ENCODE data around the gene CHCHD4.

Gene CHCHD4

GRCh38 chr3:14124615-14125192 is at the start of gene CHCHD4, which contains the start of gene TMEM43:
Gene CHCHD4, minus strand, starts transcription at chr3:14124870. Its CDS starts 194 bp downstream, at chr3:14124676.
Gene TMEM43, plus strand, starts transcription at chr3:14125052. Its CDS starts 142 bp downstream, at chr3:14125194.
- peak; percentile 89 for DNase-seq

- no peak for DNase-seq
These were observed 47.8 kb upstream of the CHCHD4 start for GRCh38 chr3:14172496-14172895.

GRCh38 chr3:14170531-14171159 is 46.0 kb upstream of the CHCHD4 start:
- no peak for DNase-seq

GRCh38 chr3:14169871-14170270 is 45.2 kb upstream of the CHCHD4 start:
- DNase-seq, result no peak

GRCh38 chr3:14169435-14169834 is 44.8 kb upstream of the CHCHD4 start:
- DNase-seq, result no peak

GRCh38 chr3:14166877-14167603 is 42.4 kb upstream of the CHCHD4 start:
- no peak for DNase-seq

GRCh38 chr3:14162178-14162577 is 37.5 kb upstream of the CHCHD4 start:
- no peak for DNase-seq

GRCh38 chr3:14161282-14161681 is 36.6 kb upstream of the CHCHD4 start:
- no peak for DNase-seq

- no peak for DNase-seq
These were observed 34.8 kb upstream of the CHCHD4 start for GRCh38 chr3:14159426-14159825.

GRCh38 chr3:14158370-14158769 is 33.7 kb upstream of the CHCHD4 start:
- DNase-seq, result no peak

GRCh38 chr3:14157951-14158350 is 33.3 kb upstream of the CHCHD4 start:
- DNase-seq, result no peak

- no peak for DNase-seq
These were observed 32.3 kb upstream of the CHCHD4 start for GRCh38 chr3:14156843-14157561.

- DNase-seq, result no peak
These were observed 31.5 kb upstream of the CHCHD4 start for GRCh38 chr3:14156201-14156600.

- DNase-seq, result no peak
These were observed 30.3 kb upstream of the CHCHD4 start for GRCh38 chr3:14154895-14155440.

GRCh38 chr3:14154276-14154675 is 29.6 kb upstream of the CHCHD4 start:
- DNase-seq, result no peak

- DNase-seq, result no peak
These were observed 29.0 kb upstream of the CHCHD4 start for GRCh38 chr3:14153663-14154062.

GRCh38 chr3:14152963-14153355 is 28.3 kb upstream of the CHCHD4 start:
- no peak for DNase-seq

GRCh38 chr3:14152233-14152962 is 27.7 kb upstream of the CHCHD4 start:
- DNase-seq, result no peak

GRCh38 chr3:14151471-14152083 is 26.9 kb upstream of the CHCHD4 start:
- DNase-seq, result no peak

- no peak for DNase-seq
These were observed 26.0 kb upstream of the CHCHD4 start for GRCh38 chr3:14150491-14151230.

GRCh38 chr3:14150078-14150477 is 25.4 kb upstream of the CHCHD4 start:
- no peak for DNase-seq
